Mucosa of rectum (tissue), 2 donors: ENCODE results near the gene COG6.

Experiments
- H3K27ac ChIP-seq, 2 donors: one replicate each; pipeline ENCODE4 v1.7.0; 2013; ENCODE audit warnings: inconsistent platforms in 2 of 2, low read depth in 2 of 2, low read length in 2 of 2
- H3K27me3 ChIP-seq, 2 donors: one replicate each; pipeline ENCODE4 v1.7.0; 2013; ENCODE audit warnings: low read length in 2 of 2; ENCODE audit not compliant: control insufficient read depth in 2 of 2, insufficient read depth in 2 of 2
- H3K36me3 ChIP-seq, 2 donors: one replicate each; pipeline ENCODE4 v1.7.0; 2013; ENCODE audit warnings: low read length in 2 of 2; ENCODE audit not compliant: control insufficient read depth in 2 of 2, insufficient read depth in 2 of 2
- H3K4me1 ChIP-seq, 2 donors: one replicate each; pipeline ENCODE4 v1.7.0; 2013; ENCODE audit warnings: low read length in 2 of 2, mild to moderate bottlenecking in 1 of 2; ENCODE audit not compliant: control insufficient read depth in 2 of 2, insufficient read depth in 2 of 2
- H3K4me3 ChIP-seq, 2 donors: one replicate each; pipeline ENCODE4 v1.7.0; 2013; ENCODE audit warnings: low read length in 2 of 2
- H3K9ac ChIP-seq, 2 donors: one replicate each; pipeline ENCODE4 v1.7.0; 2013; ENCODE audit warnings: low read length in 2 of 2, low read depth in 1 of 2, mild to moderate bottlenecking in 1 of 2
- H3K9me3 ChIP-seq, 2 donors: one replicate each; pipeline ENCODE4 v1.7.0; 2013; ENCODE audit warnings: low read length in 2 of 2; ENCODE audit not compliant: control insufficient read depth in 2 of 2
- donor health status: healthy.
- donor health status: Normal muscosa, but diverticular disease.

Gene COG6

DNA sequence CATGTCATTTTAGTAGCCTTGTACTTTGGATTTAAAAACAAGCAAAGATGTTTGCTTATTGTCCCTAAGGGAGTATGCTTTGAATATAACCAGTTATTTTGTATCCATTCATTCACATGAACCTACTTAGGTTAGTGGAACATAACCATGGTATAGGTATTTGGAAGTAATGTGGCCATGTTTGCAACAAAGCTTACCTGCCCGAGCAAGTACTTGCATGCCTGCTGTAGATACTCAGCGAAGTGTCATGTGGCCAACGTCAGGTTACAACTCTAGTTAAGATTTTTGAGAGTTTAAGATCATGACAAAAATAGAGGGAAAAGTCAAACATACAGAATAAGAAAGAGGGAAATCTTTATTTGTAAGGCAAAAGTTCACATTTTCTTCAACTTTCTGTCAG, 57.2 kb downstream of the COG6 start:
- H3K27ac ChIP-seq: no peak overlapping the region
- H3K4me1 ChIP-seq: no peaks in the 10 kb centered on the region
- no peaks in the 10 kb centered on the region for H3K27me3 ChIP-seq
- H3K4me3 ChIP-seq: no peak overlapping the region
- peaks cover 0 to 3% of the 10 kb centered on the region in 2 donors for H3K36me3 ChIP-seq
- no peaks in the 10 kb centered on the region for H3K9me3 ChIP-seq
- H3K9ac ChIP-seq: no peak overlapping the region

DNA sequence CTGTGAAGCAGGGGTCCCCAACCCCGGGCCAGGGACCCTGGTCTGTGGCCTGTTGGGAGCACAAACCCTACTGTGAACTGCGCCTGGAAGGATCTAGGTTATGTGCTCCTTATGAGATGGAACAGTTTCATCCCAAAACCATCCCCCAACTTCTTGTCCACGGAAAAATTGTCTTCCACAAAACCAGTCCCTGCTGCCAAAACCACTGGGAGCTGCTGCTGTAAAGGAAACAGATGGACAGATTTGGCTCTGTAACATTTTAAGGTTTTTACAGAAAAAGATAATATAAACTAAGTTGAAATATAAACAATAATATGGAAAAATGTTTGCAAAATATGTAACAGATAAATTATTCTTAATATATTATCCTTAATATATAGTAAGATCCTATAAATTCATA, 73.7 kb downstream of the COG6 start:
- H3K27me3 ChIP-seq: no peaks in the 10 kb centered on the region
- H3K4me1 ChIP-seq: no peaks in the 10 kb centered on the region
- no peak overlapping the region for H3K9ac ChIP-seq
- H3K36me3 ChIP-seq: peaks cover 9 to 15% of the 10 kb centered on the region in 2 donors
- H3K9me3 ChIP-seq: no peaks in the 10 kb centered on the region
- no peak overlapping the region for H3K27ac ChIP-seq
- no peak overlapping the region for H3K4me3 ChIP-seq

DNA sequence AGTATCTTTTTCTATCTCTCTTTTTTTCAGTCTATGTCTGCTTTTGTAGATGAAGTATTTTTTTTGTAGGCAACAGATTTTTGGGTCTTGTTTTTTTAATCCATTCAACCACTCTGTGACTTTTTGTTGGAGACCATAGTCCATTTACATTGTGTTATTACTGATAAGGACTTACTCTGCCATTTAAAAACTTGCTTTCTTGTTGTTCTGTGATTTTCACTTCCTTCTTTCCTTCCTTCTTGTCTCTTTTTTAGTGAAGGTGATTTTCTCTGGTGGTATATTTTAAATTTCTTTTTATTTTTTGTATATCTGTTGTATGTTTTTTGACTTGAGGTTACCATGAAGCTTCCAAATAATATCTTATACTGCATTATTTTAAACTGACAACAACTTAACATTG, 79.5 kb downstream of the COG6 start:
- Histone ChIP-seq H3K4me3 (no peak overlapping the region), H3K4me1 (no peaks in the 10 kb centered on the region), H3K27me3 (no peaks in the 10 kb centered on the region), H3K9ac (no peak overlapping the region), H3K9me3 (no peaks in the 10 kb centered on the region), H3K36me3 (peaks cover 9 to 14% of the 10 kb centered on the region in 2 donors), H3K27ac (no peak overlapping the region)

DNA sequence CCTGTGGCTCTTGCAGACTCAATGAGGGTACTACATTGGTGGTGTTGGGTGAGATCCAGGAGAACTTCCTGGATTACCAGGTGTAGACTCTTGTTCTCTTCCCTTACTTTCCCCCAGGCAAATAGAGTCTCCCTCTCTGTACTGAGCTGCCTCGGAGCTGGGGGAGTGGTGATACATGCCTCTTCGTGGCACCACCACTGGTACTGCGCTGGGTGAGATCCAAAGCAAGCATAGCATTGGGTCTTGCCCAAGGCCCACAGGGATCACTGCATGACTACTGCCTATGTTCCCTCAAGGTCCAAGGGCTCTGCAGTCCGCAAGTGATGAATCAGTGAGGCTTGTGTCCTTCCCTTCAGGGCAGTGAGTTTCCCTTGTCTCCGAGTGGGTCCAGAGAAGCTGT, 81.6 kb downstream of the COG6 start:
- Histone ChIP-seq H3K9ac (no peak overlapping the region), H3K4me3 (no peak overlapping the region), H3K27me3 (no peaks in the 10 kb centered on the region), H3K4me1 (no peaks in the 10 kb centered on the region), H3K27ac (no peak overlapping the region), H3K9me3 (no peaks in the 10 kb centered on the region), H3K36me3 (peaks cover 9 to 12% of the 10 kb centered on the region in 2 donors)

DNA sequence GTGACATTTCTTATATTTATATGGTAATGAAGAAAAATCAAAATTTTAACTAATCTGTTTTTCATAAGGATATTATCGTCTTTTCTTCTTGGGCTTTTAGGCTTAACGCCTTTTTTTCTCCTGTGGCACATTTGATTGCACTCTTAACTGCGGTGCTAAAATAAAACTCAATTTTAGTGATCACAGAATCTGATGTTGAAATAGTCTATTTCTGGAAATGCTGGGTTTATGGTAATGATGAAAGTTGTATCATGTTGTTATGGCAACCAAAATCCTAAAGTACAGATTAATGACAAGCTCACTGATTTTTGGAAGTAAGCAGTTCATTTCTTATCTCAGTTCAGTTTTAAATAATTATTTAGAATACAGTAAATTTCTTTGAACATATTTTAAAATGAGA, 85.3 kb downstream of the COG6 start:
- no peak overlapping the region for H3K9ac ChIP-seq
- H3K36me3 ChIP-seq: peaks cover 6 to 12% of the 10 kb centered on the region in 2 donors
- H3K27ac ChIP-seq: no peak overlapping the region
- no peaks in the 10 kb centered on the region for H3K9me3 ChIP-seq
- no peak overlapping the region for H3K4me3 ChIP-seq
- no peaks in the 10 kb centered on the region for H3K4me1 ChIP-seq
- no peaks in the 10 kb centered on the region for H3K27me3 ChIP-seq

DNA sequence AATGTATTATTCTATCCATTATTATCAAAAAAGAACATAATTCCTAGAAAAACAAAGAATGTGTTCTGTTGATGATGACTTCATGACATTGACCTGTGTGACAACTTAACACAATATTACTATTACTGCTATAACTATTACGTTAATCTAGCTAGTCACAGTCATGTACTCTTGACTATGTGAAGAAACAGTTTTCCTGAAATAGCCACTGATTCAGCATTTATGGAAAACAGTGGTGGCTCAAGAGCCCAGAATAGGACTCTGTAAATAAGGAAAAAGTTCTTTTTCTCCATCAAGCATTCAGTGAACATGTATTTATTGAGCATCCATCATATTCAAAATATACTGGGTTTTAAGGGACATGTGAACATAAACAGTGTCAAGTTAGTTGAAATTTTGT, 93.5 kb downstream of the COG6 start:
- H3K36me3 ChIP-seq: peaks cover 3 to 9% of the 10 kb centered on the region in 2 donors
- no peak overlapping the region for H3K4me3 ChIP-seq
- H3K27ac ChIP-seq: no peak overlapping the region
- H3K4me1 ChIP-seq: no peaks in the 10 kb centered on the region
- no peaks in the 10 kb centered on the region for H3K9me3 ChIP-seq
- no peak overlapping the region for H3K9ac ChIP-seq
- H3K27me3 ChIP-seq: no peaks in the 10 kb centered on the region

DNA sequence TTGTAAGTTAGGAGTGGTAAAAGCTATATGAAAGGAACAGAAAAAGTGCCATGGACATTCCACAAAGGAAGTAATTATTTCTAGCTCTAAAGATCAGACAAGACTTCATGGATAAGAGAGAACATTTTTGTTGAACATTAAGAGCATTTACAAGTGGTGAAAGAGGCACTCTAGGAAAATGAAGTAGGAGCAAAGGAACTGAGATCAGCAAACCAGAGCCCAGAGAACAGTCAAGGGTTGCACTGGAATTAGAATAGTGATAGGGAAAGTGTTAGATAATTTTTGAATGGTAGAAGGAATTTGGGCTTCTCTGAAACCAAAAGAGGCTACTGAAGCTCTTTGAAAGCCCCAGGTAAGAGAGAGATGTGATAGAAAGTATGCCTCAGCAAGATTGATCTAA, 94.1 kb downstream of the COG6 start:
- no peak overlapping the region for H3K27ac ChIP-seq
- no peaks in the 10 kb centered on the region for H3K4me1 ChIP-seq
- H3K9ac ChIP-seq: no peak overlapping the region
- H3K9me3 ChIP-seq: no peaks in the 10 kb centered on the region
- no peaks in the 10 kb centered on the region for H3K27me3 ChIP-seq
- no peak overlapping the region for H3K4me3 ChIP-seq
- peaks cover 3 to 9% of the 10 kb centered on the region in 2 donors for H3K36me3 ChIP-seq

DNA sequence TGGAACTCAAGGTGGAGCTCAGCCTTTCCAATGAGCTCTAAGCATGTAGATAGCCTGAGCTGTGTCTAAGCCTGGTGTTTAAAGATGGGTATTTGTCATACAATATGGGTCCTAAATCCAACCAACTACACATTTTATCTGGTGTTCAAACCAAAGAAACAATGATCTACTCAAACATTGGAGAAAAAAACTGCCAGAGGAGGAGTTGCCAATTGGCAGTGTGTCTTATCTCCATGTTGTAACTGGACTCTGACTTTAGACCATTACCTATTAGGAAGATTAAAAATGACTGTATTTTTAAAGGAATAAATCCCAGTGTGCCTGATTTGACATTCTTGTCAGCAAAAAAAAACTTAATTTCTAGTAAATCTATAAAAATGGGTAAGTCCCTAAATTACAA, 96.3 kb downstream of the COG6 start:
- Histone ChIP-seq H3K27me3 (no peaks in the 10 kb centered on the region), H3K9ac (no peak overlapping the region), H3K36me3 (peaks cover 3 to 9% of the 10 kb centered on the region in 2 donors), H3K27ac (no peak overlapping the region), H3K4me1 (no peaks in the 10 kb centered on the region), H3K9me3 (no peaks in the 10 kb centered on the region), H3K4me3 (no peak overlapping the region)

DNA sequence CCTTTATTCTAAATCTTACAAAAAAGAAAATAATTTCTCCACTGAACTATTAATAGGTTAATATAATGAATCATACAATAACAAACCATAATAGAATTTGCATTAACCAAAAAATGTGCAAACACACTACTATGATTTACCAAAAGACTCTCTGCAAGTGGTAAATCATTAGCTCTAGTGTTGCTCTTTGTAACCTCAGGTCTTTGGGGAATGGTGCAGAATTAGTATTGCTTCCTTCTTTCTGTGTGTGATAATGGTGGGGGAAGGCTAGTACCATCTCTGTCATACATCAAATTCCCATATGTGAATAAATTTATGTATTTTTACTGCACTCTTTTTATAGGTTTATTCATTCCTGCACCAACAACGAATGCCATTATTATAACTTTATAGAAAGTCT, 105.1 kb downstream of the COG6 start:
- Histone ChIP-seq H3K36me3 (no peaks in the 10 kb centered on the region), H3K27ac (no peak overlapping the region), H3K4me3 (no peak overlapping the region), H3K27me3 (no peaks in the 10 kb centered on the region), H3K4me1 (peaks cover 0 to under 1% of the 10 kb centered on the region in 2 donors), H3K9me3 (no peaks in the 10 kb centered on the region), H3K9ac (no peak overlapping the region)

DNA sequence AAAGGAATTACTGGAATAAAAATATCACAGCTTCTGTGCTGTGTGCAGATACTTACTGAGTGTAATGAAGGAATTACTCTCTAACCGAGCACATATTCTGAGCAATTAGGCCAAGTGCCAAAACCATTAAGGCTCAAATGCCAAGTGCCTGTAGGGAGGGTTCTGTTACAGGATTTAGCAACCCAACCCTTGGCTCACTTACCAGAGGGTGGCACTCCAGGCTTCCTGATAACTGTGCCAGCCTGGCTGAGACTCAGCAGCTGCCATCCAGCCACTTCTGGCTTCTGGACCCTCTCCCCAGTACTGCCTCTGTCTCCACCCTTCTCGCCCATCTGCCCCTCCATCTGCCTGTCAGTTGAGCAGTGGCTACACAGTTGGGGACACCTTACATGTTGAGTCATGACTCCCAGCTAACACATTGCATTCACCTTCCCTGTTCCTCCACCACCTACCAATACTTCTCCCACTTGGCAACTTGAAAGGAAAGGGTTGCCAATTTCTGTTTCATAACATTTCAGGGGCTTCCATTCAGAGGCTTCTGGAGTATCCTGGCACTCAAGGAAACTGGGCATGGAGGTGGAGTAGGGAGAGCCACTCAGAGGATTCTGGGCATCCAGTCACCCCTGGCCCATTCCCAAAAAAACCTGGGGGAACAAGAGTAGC, 110.5 kb downstream of the COG6 start:
- Histone ChIP-seq H3K36me3 (no peaks in the 10 kb centered on the region), H3K27ac (no peak overlapping the region), H3K9me3 (no peaks in the 10 kb centered on the region), H3K9ac (no peak overlapping the region), H3K27me3 (no peaks in the 10 kb centered on the region), H3K4me3 (no peak overlapping the region), H3K4me1 (peaks cover 0 to 23% of the 10 kb centered on the region in 2 donors)
